Neural cell (in vitro differentiated cells): ENCODE results near the gene EPB41. TPM values are rescaled to one million over a fixed set of nuclear protein-coding genes. Genes with fewer than 3 reads are reported as not detected.

ENCODE experiments used
- H2AFZ ChIP-seq: fragments of 200-600, 300-800 bp; sonication (generic), shearing (Covaris generic); 2 replicates; pipeline ENCODE4 v1.6.0; 2014; ENCODE audit warnings: low read depth, mild to moderate bottlenecking, antibody characterized with exemption, low read length, moderate library complexity
- H3F3A ChIP-seq: fragments of 200-600 bp; shearing (Covaris generic); 2 replicates; pipeline ENCODE4 v1.6.1; 2016; ENCODE audit warnings: mild to moderate bottlenecking, moderate library complexity, mixed read lengths, antibody characterized with exemption, low read length; ENCODE audit not compliant: insufficient read depth, poor library complexity, severe bottlenecking
- H3K27ac ChIP-seq: fragments of 200-600, 300-800 bp; sonication (generic), shearing (Covaris generic); 2 replicates; pipeline ENCODE4 v1.5.1; 2014; ENCODE audit warnings: mild to moderate bottlenecking, low read length, moderate library complexity
- H3K27me3 ChIP-seq: fragments of 300-800, 200-600 bp; sonication (generic), shearing (Covaris generic); 2 replicates; pipeline ENCODE4 v1.6.0; 2014; ENCODE audit warnings: mild to moderate bottlenecking, low read depth, low read length, moderate library complexity; ENCODE audit not compliant: insufficient read depth
- H3K36me3 ChIP-seq: fragments of 300-800, 200-600 bp; sonication (generic), shearing (Covaris generic); 2 replicates; pipeline ENCODE4 v1.5.1; 2014; ENCODE audit warnings: mild to moderate bottlenecking, antibody characterized with exemption, low read length, moderate library complexity; ENCODE audit not compliant: insufficient read depth
- H3K4me2 ChIP-seq: fragments of 300-800, 200-600 bp; sonication (generic), shearing (Covaris generic); 2 replicates; pipeline ENCODE4 v1.6.0; 2014; ENCODE audit warnings: mild to moderate bottlenecking, low read length
- H3K4me3 ChIP-seq: fragments of 300-800, 200-600 bp; sonication (generic), shearing (Covaris generic); 2 replicates; pipeline ENCODE4 v1.5.1; 2014; ENCODE audit warnings: mild to moderate bottlenecking, low read length, moderate library complexity
- H3K79me2 ChIP-seq: fragments of 200-600 bp; shearing (Covaris generic); replicated peaks from 2 replicates; pipeline ENCODE4 v1.6.0; 2014; ENCODE audit warnings: mild to moderate bottlenecking, low read length, moderate library complexity; ENCODE audit not compliant: insufficient read depth
- H3K9ac ChIP-seq: fragments of 300-800, 200-600 bp; sonication (generic), shearing (Covaris generic); 2 replicates; pipeline ENCODE4 v1.6.1; 2016; ENCODE audit warnings: mild to moderate bottlenecking, low read length, mixed read lengths
- H3K9me2 ChIP-seq: fragments of 200-600 bp; shearing (Covaris generic); 2 replicates; pipeline ENCODE4 v1.6.1; 2016; ENCODE audit warnings: mild to moderate bottlenecking, low read length, mixed read lengths; ENCODE audit not compliant: insufficient read depth
- H3K9me3 ChIP-seq: fragments of 200-600, 300-800 bp; sonication (generic), shearing (Covaris generic); 2 replicates; pipeline ENCODE4 v1.6.1; 2016; ENCODE audit warnings: mild to moderate bottlenecking, mixed run types, low read length, moderate library complexity, mixed read lengths
- H4K20me1 ChIP-seq: fragments of 200-600 bp; shearing (Covaris generic); 2 replicates; pipeline ENCODE4 v1.6.1; 2016; ENCODE audit warnings: mild to moderate bottlenecking, mixed run types; ENCODE audit not compliant: insufficient read depth
- CTCF ChIP-seq: fragments of 450-650 bp; IDR thresholded peaks from 2 replicates; pipeline ENCODE4 v1.5.1; 2014; ENCODE audit warnings: antibody characterized with exemption, mild to moderate bottlenecking, moderate library complexity; ENCODE audit not compliant: poor library complexity, severe bottlenecking
- EP300 ChIP-seq: fragments of 450-650 bp; conservative IDR thresholded peaks from 2 replicates; pipeline ENCODE4 v1.6.1; 2014; ENCODE audit warnings: antibody characterized with exemption, mild to moderate bottlenecking, moderate library complexity; ENCODE audit not compliant: poor library complexity, severe bottlenecking
- EZH2 ChIP-seq: fragments of 200-600, 300-800 bp; shearing (Covaris generic), sonication (generic); IDR thresholded peaks from 2 replicates; pipeline ENCODE4 v1.6.1; 2014; ENCODE audit warnings: antibody characterized with exemption, low read length, borderline replicate concordance, mild to moderate bottlenecking; ENCODE audit not compliant: insufficient read depth, poor library complexity, severe bottlenecking
- MXI1 ChIP-seq: fragments of 450-650 bp; conservative IDR thresholded peaks from 2 replicates; pipeline ENCODE4 v1.6.1; 2014; ENCODE audit warnings: antibody characterized with exemption, mild to moderate bottlenecking; ENCODE audit not compliant: poor library complexity, severe bottlenecking
- POLR2AphosphoS5 ChIP-seq: IDR thresholded peaks from 2 replicates; pipeline ENCODE4 v1.6.1; 2012
- RAD21 ChIP-seq: fragments of 450-650 bp; conservative IDR thresholded peaks from 2 replicates; pipeline ENCODE4 v1.6.1; 2014; ENCODE audit warnings: antibody characterized with exemption, mild to moderate bottlenecking, moderate library complexity
- REST ChIP-seq: IDR thresholded peaks from 2 replicates; pipeline ENCODE4 v1.6.1; 2012; ENCODE audit warnings: borderline replicate concordance
- SMC3 ChIP-seq: fragments of 450-650 bp; conservative IDR thresholded peaks from 2 replicates; pipeline ENCODE4 v1.6.1; 2014; ENCODE audit warnings: antibody characterized with exemption, mild to moderate bottlenecking, moderate library complexity; ENCODE audit not compliant: poor library complexity
- TAF1 ChIP-seq: IDR thresholded peaks from 2 replicates; pipeline ENCODE4 v1.6.1; 2012; ENCODE audit warnings: low read depth
- polyA plus RNA-seq: library from polyadenylated mRNA; depleted of rRNA; stranded (reverse); fragments of >200 nt; gene quantifications from 2 replicates; pipeline ENCODE4 v1.2.3, GENCODE V29; 2014

Gene EPB41
- polyA plus RNA-seq, 1 donor from 2014 or later = 62.0 TPM

GRCh38 chr1:29081201-29081600 lies 166.8 kb downstream of the EPB41 start:
- no peak overlapping the region for H2AFZ ChIP-seq
- no peak for TF ChIP-seq SMC3
- TF ChIP-seq EP300 = no peak
- no peak for TF ChIP-seq CTCF
- no peak for TF ChIP-seq REST
- no peak for TF ChIP-seq POLR2AphosphoS5
- TF ChIP-seq MXI1 = no peak
- no peak overlapping the region for H3K4me2 ChIP-seq
- H3K79me2 ChIP-seq = no peaks in the 10 kb centered on the region
- H4K20me1 ChIP-seq = no peaks in the 10 kb centered on the region
- no peak overlapping the region for H3K27ac ChIP-seq
- H3F3A ChIP-seq = no peaks in the 10 kb centered on the region
- no peaks in the 10 kb centered on the region for H3K9me3 ChIP-seq
- no peaks in the 10 kb centered on the region for H3K27me3 ChIP-seq
- H3K9ac ChIP-seq = no peak overlapping the region
- H3K36me3 ChIP-seq = peaks cover 4% of the 10 kb centered on the region
- no peak overlapping the region for H3K4me3 ChIP-seq
- no peaks in the 10 kb centered on the region for H3K9me2 ChIP-seq

GRCh38 chr1:29082519-29082918 lies 168.2 kb downstream of the EPB41 start:
- no peak overlapping the region for H3K4me2 ChIP-seq
- H3F3A ChIP-seq = no peaks in the 10 kb centered on the region
- H3K9me2 ChIP-seq = no peaks in the 10 kb centered on the region
- H3K9me3 ChIP-seq = no peaks in the 10 kb centered on the region
- no peak overlapping the region for H2AFZ ChIP-seq
- no peak overlapping the region for H3K27ac ChIP-seq
- H3K4me3 ChIP-seq = no peak overlapping the region
- no peak overlapping the region for H3K9ac ChIP-seq
- peaks cover 4% of the 10 kb centered on the region for H3K36me3 ChIP-seq
- TF ChIP-seq CTCF = no peak
- TF ChIP-seq RAD21 = no peak
- no peak for TF ChIP-seq TAF1
- no peak for TF ChIP-seq POLR2AphosphoS5
- no peak for TF ChIP-seq EP300
- TF ChIP-seq EZH2 = no peak
- no peak for TF ChIP-seq MXI1
- TF ChIP-seq SMC3 = no peak
- no peak for TF ChIP-seq REST
- no peaks in the 10 kb centered on the region for H3K79me2 ChIP-seq
- H3K27me3 ChIP-seq = no peaks in the 10 kb centered on the region
- no peaks in the 10 kb centered on the region for H4K20me1 ChIP-seq
